ENCODE data around the gene CDH1. TPM values are rescaled to one million over a fixed set of nuclear protein-coding genes. Genes with fewer than 3 reads are reported as not detected.

The CDH1 gene
- total and polyA plus RNA-seq, 11 donors = 0.08 to 5.3 (median 0.27) TPM; not detected in 8

DNA sequence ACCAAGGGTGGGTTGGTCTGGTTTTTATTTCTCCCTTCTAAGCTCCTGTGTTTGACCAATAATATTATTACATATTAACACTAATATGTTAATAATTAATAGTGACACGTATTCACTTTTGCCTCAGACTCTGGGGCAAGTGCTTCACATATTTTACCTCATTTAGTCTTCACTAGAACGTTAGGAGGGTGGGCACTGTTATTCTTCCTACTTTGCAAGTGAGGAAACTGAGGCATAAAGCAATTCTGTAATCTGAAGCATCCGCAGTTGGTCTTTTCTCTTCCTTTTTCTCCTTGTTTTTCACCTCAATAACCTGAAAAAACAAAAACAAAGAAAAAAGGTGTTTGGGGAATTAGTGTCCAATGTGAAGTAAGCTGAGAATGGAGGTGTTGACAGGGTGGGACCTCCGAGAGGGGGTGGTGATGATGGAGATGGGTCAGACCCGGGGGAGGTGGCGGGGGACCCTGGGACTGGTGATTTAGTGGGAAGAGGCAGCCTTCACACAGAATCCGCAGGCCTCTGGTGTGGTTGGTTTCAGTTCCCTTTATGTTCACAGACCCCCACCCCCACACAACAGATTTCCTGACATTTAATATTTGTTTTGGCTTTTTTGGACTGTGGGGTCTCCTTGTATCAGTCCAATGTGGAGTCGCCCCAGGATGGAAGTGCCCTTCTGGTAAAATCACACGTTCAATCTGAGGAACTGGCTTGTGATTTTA, 3.7 kb downstream of the CDH1 start:
- Histone ChIP-seq H3K4me1 (peaks cover 0 to 15% (median 1%) of the 10 kb centered on the region in 12 donors), H3K4me3 (no peak overlapping the region), H3K27ac (no peak overlapping the region), H3K9me3 (no peaks in the 10 kb centered on the region), H3K27me3 (peaks cover 17 to 47% (median 26%) of the 10 kb centered on the region in 9 donors), H3K36me3 (no peaks in the 10 kb centered on the region)
- WGBS, 4 donors = 68 to 73% (median 71%) methylated on average over 9 of the region's 9 CpGs
- ATAC-seq (no peak), DNase-seq (no peak)
- intact Hi-C loops (cut with DNase I) = no loop called here
- TF ChIP-seq, protein P1, sequence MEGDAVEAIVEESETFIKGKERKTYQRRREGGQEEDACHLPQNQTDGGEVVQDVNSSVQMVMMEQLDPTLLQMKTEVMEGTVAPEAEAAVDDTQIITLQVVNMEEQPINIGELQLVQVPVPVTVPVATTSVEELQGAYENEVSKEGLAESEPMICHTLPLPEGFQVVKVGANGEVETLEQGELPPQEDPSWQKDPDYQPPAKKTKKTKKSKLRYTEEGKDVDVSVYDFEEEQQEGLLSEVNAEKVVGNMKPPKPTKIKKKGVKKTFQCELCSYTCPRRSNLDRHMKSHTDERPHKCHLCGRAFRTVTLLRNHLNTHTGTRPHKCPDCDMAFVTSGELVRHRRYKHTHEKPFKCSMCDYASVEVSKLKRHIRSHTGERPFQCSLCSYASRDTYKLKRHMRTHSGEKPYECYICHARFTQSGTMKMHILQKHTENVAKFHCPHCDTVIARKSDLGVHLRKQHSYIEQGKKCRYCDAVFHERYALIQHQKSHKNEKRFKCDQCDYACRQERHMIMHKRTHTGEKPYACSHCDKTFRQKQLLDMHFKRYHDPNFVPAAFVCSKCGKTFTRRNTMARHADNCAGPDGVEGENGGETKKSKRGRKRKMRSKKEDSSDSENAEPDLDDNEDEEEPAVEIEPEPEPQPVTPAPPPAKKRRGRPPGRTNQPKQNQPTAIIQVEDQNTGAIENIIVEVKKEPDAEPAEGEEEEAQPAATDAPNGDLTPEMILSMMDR (IDR thresholded peaks at IDR 0.05) = no peak
- TF ChIP-seq POLR2A (IDR thresholded peaks at IDR 0.05) = no peak

DNA sequence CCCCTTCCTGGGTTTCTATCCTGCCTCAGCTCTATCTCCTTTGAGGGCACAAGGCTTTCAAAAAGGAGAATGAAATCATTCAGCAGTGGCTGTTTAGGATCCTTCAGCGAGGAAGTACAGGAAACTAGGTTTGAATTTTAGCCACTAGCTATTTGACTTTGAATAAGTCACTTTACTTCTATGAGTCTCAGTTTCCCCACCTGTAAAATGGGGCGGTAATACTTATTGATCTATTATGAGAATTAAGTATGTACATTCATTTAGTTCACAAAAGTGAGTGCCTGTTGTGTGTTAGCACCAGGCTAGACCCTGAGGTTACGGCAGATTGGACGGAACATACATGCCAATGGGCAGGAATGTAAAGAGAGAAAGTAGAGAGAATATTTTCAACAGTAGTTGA, 6.6 kb downstream of the CDH1 start:
- no peak for TF ChIP-seq POLR2A (IDR thresholded peaks at IDR 0.05)
- TF ChIP-seq, protein P1 (IDR thresholded peaks at IDR 0.05) = no peak
- Histone ChIP-seq H3K27me3 (peaks cover 0 to 18% (median 0%) of the 10 kb centered on the region in 9 donors), H3K4me3 (no peak overlapping the region), H3K9me3 (no peaks in the 10 kb centered on the region), H3K27ac (no peak overlapping the region), H3K36me3 (no peaks in the 10 kb centered on the region), H3K4me1 (no peaks in the 10 kb centered on the region)
- intact Hi-C loops (cut with DNase I) = no loop called here
- WGBS, 4 donors = 91 to 95% (median 93%) methylated on average over 4 of the region's 4 CpGs
- DNase-seq (no peak), ATAC-seq (no peak)

DNA sequence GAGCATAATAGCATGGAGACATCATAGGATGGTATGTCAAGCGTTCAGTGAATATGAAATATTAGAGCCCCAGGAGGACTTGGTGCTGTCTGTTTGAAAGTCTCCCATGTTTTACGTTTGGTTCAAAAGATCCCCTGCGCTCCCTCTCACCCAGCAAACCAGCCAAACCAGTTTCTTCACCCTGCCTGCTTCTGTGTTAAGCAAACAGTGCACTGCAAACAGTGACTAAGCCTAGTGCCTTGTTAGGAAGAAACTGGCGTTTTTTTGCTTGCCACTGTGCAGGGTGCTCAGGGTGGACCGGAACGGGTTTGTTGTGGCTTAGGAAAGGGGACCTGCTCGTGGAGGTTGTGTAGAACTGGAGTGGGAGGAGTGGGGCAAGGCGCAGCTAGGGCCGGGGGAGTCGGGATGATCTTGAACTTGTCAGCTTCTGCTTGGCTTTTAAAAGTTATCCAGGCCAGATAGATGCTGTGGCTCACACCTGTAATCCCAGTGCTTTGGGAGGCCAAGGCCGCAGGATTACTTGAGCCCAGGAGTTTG, 7.7 kb downstream of the CDH1 start:
- no peak for DNase-seq
- Histone ChIP-seq H3K4me1 (no peaks in the 10 kb centered on the region), H3K9me3 (no peaks in the 10 kb centered on the region), H3K27ac (no peak overlapping the region), H3K36me3 (no peaks in the 10 kb centered on the region), H3K27me3 (peaks cover 0 to 11% (median 0%) of the 10 kb centered on the region in 9 donors), H3K4me3 (no peak overlapping the region)
- no peak for ATAC-seq
- no peak for TF ChIP-seq POLR2A (IDR thresholded peaks at IDR 0.05)
- TF ChIP-seq, protein P1 (IDR thresholded peaks at IDR 0.05) = no peak
- intact Hi-C loops (cut with DNase I) = no loop called here
- WGBS, 4 donors = 62 to 71% (median 63%) methylated on average over 11 of the region's 11 CpGs

DNA sequence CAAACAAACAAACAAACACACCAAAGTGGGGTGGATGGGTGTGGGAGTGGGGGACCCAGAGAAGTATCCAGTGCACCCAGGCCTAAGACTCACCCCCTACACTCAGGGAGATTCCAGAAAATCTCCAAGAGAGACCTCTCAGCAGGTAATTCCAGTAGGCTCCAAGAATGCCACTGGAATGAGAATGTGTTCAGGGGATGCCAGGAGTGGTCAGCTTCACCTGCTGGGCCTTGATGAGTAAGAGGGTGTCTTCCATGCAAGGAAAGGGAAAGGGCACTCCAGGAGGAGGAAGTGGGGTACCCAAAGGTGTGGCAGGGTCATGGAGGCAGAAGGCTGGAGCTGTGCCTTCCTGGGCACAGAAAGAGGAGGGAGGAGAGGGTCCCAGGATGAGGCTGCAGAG, 9.9 kb downstream of the CDH1 start:
- intact Hi-C loops (cut with DNase I) = no loop called here

More for the DNA sequence above, 9.9 kb downstream of the CDH1 start:
- H3K36me3 ChIP-seq = no peaks in the 10 kb centered on the region
- no peak for TF ChIP-seq POLR2A (IDR thresholded peaks at IDR 0.05)
- TF ChIP-seq, protein P1 (IDR thresholded peaks at IDR 0.05) = no peak
- no peak overlapping the region for H3K27ac ChIP-seq
- no peaks in the 10 kb centered on the region for H3K9me3 ChIP-seq
- H3K4me3 ChIP-seq = no peak overlapping the region
- H3K4me1 ChIP-seq = no peaks in the 10 kb centered on the region
- DNase-seq (no peak), ATAC-seq (no peak)
- peaks cover 0 to 11% (median 0%) of the 10 kb centered on the region in 9 donors for H3K27me3 ChIP-seq

Measured in heart left ventricle (tissue), 16 donors.